Esophagus squamous epithelium (tissue), 5 donors: ENCODE measurements around the gene TMEM184A. TPM values are rescaled to one million over a fixed set of nuclear protein-coding genes. Genes with fewer than 3 reads are reported as not detected.

Experiments
- DNase-seq: peaks from one replicate; lab custom pipeline; 2025; lab: John Stamatoyannopoulos, UW
- H3K27ac ChIP-seq, 4 donors: fragments of 200-600 bp; sonication (generic); one replicate each; pipeline ENCODE4 v1.5.1; 2016 to 2019; ENCODE audit warnings: mild to moderate bottlenecking in 1 of 4
- H3K27me3 ChIP-seq, 4 donors: fragments of 200-600 bp; sonication (generic); 1 replicate in 3 of 4; 2 replicates in 1 of 4; pipeline versions ENCODE4 v1.5.1 to v1.6.0; 2017 to 2021; ENCODE audit warnings: antibody characterized with exemption in 1 of 4
- H3K36me3 ChIP-seq, 3 donors: fragments of 200-600 bp; sonication (generic); one replicate each; pipeline ENCODE4 v1.5.1; 2016 to 2019
- H3K4me1 ChIP-seq, 3 donors: fragments of 200-600 bp; sonication (generic); one replicate each; pipeline ENCODE4 v1.5.1; 2017 to 2019
- H3K4me3 ChIP-seq, 4 donors: fragments of 200-600 bp; sonication (generic); 1 replicate in 3 of 4; 2 replicates in 1 of 4; pipeline ENCODE4 v1.5.1; 2016 to 2019; ENCODE audit warnings: mild to moderate bottlenecking in 2 of 4, moderate library complexity in 1 of 4
- H3K9me3 ChIP-seq, 3 donors: fragments of 200-600 bp; sonication (generic); one replicate each; pipeline ENCODE4 v1.5.1; 2016 to 2019
- POLR2A ChIP-seq, 4 donors: fragments of 450-650 bp; IDR thresholded peaks; one replicate each; pipeline ENCODE4 v1.6.1; 2017; ENCODE audit warnings: antibody characterized with exemption in 4 of 4, mild to moderate bottlenecking in 4 of 4, moderate library complexity in 3 of 4
- WGBS, 2 donors: methylation state at CpG; one replicate each; pipeline ENCODE4 v1.1.5; 2018; 5-methylcytosine and 5-hydroxymethylcytosine counted together
- intact Hi-C: fragments of 100-400 bp; cut with DNase I; formaldehyde crosslinking; loops from one replicate; pipeline ENCODE4 v1.15.0; 2022
- total RNA-seq, 4 donors: library from RNA; depleted of rRNA; stranded (reverse); fragments of >200 nt; gene quantifications; one replicate each; pipeline ENCODE4 v1.1.0, GENCODE V29; 2016
- TF ChIP-seq, protein P1 (sequence below), 6 experiments: fragments of 450-650 bp in 4 of 6; fragments of 200-600 bp in 2 of 6; sonication (generic) in 2 of 6; IDR thresholded peaks; one replicate each; pipeline ENCODE4 v1.5.1; 2016 to 2019; ENCODE audit warnings: antibody characterized with exemption in 6 of 6, mild to moderate bottlenecking in 4 of 6, moderate library complexity in 4 of 6
- donor health status: DM: yes; HTN: yes; CAD: no.

The TMEM184A gene
- total RNA-seq, 4 donors from 2014 or later = 56.7 to 204 (median 98.9) TPM

DNA sequence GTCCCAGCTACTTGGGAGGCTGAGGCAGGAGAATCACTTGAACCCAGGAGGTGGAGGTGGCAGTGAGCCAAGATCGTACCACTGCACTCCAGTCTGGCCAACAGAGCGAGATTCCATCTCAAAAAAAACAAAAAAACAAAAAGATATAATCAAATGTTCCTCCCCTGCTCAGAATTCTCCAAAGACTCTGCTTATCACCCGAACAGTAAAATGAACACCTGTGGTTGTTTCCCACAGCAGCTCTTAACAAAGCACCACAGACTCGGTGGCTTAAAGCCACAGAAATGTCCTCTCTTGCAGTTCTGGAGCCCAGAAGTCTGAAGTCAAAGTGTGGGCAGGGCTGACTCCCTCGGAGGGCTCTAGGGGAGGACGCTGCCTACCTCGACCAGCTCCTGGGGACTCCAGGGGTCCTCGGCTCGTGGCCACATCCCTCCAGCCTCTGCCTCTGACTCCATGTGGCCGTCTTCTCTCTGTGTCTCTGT lies 47.7 kb downstream of the TMEM184A start:
- Histone ChIP-seq H3K27ac (no peak overlapping the region), H3K4me3 (no peak overlapping the region), H3K36me3 (no peaks in the 10 kb centered on the region), H3K9me3 (no peaks in the 10 kb centered on the region), H3K4me1 (peaks cover 7 to 44% (median 12%) of the 10 kb centered on the region in 3 donors), H3K27me3 (no peaks in the 10 kb centered on the region)
- 66 to 82% methylated on average over 8 to 10 of the region's 10 CpGs for WGBS, 2 donors
- TF ChIP-seq, protein P1, sequence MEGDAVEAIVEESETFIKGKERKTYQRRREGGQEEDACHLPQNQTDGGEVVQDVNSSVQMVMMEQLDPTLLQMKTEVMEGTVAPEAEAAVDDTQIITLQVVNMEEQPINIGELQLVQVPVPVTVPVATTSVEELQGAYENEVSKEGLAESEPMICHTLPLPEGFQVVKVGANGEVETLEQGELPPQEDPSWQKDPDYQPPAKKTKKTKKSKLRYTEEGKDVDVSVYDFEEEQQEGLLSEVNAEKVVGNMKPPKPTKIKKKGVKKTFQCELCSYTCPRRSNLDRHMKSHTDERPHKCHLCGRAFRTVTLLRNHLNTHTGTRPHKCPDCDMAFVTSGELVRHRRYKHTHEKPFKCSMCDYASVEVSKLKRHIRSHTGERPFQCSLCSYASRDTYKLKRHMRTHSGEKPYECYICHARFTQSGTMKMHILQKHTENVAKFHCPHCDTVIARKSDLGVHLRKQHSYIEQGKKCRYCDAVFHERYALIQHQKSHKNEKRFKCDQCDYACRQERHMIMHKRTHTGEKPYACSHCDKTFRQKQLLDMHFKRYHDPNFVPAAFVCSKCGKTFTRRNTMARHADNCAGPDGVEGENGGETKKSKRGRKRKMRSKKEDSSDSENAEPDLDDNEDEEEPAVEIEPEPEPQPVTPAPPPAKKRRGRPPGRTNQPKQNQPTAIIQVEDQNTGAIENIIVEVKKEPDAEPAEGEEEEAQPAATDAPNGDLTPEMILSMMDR (IDR thresholded peaks at IDR 0.05) = no peak
- TF ChIP-seq POLR2A (IDR thresholded peaks at IDR 0.05) = no peak
- intact Hi-C loops = no loop called here
- no peak for DNase-seq

DNA sequence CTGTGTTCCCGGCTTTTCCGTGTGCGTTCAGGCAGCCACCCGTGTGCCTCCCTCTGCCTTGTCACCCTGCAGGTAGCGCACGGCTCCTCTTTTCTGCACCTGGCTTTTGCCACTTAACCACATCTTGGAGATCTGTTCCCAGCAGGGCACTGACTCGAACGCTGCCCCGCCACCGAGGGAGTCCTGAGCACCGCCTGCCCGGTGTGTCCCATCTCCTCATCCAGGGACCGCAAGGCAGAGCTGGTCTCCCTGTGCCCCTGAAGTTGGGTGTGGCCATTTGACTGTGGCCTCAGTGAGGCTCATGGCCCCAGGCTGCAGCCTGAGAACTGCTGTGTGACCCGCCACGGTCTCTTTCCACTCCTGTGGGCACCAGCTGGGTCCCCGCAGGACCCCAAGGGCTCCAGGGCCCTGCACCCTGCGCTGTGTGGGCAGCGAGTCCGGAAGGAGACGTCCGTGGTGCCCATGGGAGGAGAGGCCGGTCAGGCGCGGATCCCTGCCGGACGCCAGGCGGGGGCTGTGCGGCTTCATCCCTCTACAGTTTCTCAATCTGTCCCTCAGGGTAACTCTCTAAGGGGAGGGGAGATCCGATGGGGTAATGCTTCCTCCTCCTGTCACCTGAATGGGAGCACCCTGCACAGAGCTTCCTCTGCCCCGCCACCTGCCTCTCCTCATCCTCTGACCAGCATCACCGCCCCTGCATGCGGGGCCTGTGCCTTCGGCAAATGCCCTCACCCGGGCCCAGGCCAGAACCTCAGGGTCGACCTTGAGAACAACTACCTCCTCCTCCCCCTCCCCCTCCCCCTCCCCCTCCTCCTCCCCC lies 50.1 kb downstream of the TMEM184A start:
- no peak for DNase-seq
- Histone ChIP-seq H3K4me3 (no peak overlapping the region), H3K36me3 (peaks cover 8 to 22% (median 11%) of the 10 kb centered on the region in 3 donors), H3K4me1 (peaks cover 14 to 54% (median 21%) of the 10 kb centered on the region in 3 donors), H3K27ac (no peak overlapping the region), H3K9me3 (no peaks in the 10 kb centered on the region), H3K27me3 (no peaks in the 10 kb centered on the region)
- intact Hi-C loops = no loop called here
- TF ChIP-seq, protein P1 (IDR thresholded peaks at IDR 0.05) = no peak
- TF ChIP-seq POLR2A (IDR thresholded peaks at IDR 0.05) = no peak
- 62 to 65% methylated on average over 12 to 17 of the region's 35 CpGs for WGBS, 2 donors

DNA sequence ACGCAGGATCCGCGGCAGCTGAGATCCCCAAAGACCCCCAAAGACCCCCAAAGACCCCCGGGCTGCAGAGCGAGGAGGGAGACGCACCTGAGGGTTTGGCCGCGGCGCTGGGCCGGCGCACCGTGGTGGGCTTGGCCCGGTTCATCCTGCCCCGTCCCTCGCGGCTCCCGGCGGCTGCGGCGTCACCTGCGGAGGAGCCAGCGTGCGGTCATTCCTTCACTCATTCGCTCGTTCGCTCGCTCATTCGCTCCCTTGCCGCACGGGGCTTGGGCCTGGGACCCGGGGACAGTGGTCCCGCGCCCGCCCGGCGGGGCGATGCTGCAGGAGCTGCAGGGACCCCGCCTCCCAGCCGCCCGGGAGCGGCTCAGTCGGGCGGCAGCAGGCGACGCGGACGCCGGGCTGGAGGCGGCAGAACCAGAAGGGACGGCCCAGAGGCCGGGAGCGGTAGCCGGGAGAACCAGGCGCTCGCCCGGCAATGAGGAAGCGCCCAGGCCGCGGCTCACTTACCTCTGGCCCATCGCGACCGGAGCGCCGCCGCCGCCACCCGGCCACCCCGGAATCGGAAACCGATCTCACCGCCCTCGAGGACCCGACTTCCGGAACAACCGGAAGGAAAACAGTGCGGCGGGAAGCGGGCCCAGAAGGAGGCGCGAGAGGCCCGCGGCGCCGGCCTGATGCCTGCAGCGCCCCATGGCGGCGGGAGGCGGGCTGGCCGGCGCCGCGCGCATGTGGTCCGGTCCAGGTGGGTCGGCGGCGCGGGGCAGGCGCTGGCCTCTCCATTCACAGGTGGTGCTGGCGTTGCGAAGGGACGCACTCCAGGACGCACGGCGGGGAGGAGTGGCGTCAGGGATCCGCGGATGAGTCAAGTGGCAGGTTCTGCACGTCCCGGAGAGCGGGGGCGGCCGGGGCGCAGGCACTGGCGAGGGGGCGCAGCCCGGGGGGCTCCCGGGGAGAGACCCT lies 51.9 kb downstream of the TMEM184A start, which contains the start of gene INTS1:
INTS1 (minus strand) TSS at position 574 of the 960 bp plus-strand sequence; CDS start at position 145, 429 bp downstream.
- Histone ChIP-seq H3K27me3 (no peaks in the 10 kb centered on the region), H3K27ac (peak within 1 kb of the TSS; percentile 53 to 82 (median 80)), H3K9me3 (no peaks in the 10 kb centered on the region), H3K36me3 (peaks cover 19 to 40% (median 20%) of the 10 kb centered on the region in 3 donors), H3K4me3 (peak within 1 kb of the TSS; percentile 77 to 100 (median 90)), H3K4me1 (peaks cover 14 to 54% (median 21%) of the 10 kb centered on the region in 3 donors)
- TF ChIP-seq POLR2A (IDR thresholded peaks at IDR 0.05) = peak in 3 of 4 donors; percentile 23 to 65 (median 46)
- TF ChIP-seq, protein P1 (IDR thresholded peaks at IDR 0.05) = peak; percentile 74 to 99 (median 96)
- DNase-seq = no peak
- WGBS, 2 donors = 1 to 6% methylated on average over 12 to 18 of the region's 118 CpGs
- intact Hi-C loops = no loop called here

DNA sequence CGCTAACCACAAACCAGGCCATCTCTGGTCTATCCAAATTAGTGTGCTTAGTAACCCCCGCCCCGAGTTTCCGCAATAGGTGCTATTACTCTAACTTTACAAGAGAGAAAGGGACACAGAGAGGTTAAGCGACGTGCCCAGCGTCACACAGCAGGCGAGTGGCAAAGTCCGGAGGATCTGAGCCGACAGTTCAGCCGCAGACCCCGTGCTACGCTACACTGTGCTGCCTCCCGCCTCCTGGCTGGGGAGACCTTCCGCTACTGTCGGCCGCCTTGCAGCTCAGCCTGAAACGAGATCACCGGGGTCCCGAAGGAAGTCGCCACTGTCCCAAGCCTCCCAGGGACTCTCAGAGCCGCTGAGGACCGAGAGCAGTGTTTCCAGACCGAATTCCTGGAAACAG lies 52.6 kb downstream of the TMEM184A start:
- no peaks in the 10 kb centered on the region for H3K9me3 ChIP-seq
- intact Hi-C loops = no loop called here
- peak overlapping the region in 3 of 4 donors; percentile 78 to 82 (median 82) for H3K27ac ChIP-seq
- no peak for DNase-seq
- peaks cover 21 to 47% (median 27%) of the 10 kb centered on the region in 3 donors for H3K36me3 ChIP-seq
- H3K27me3 ChIP-seq = no peaks in the 10 kb centered on the region
- H3K4me1 ChIP-seq = peaks cover 14 to 54% (median 21%) of the 10 kb centered on the region in 3 donors
- TF ChIP-seq POLR2A (IDR thresholded peaks at IDR 0.05) = no peak
- TF ChIP-seq, protein P1 (IDR thresholded peaks at IDR 0.05) = no peak
- H3K4me3 ChIP-seq = peak overlapping the region; percentile 77 to 100 (median 90)
- 36 to 44% methylated on average over 12 to 21 of the region's 24 CpGs for WGBS, 2 donors
